PFSK-1 (cell line): ENCODE measurements around the gene CKAP2L.

Source experiments
- FOXP2 ChIP-seq: optimal IDR thresholded peaks from 2 replicates; pipeline ENCODE3; 2011; ENCODE audit warnings: borderline replicate concordance, control low read depth, inconsistent platforms; ENCODE audit not compliant: insufficient read depth; ENCODE audit errors: extremely low read length, extremely low read depth
- POLR2AphosphoS5 ChIP-seq: IDR thresholded peaks from 2 replicates; pipeline ENCODE4 v1.6.1; 2012; ENCODE audit warnings: low read depth, mild to moderate bottlenecking, control low read depth, low read length, moderate library complexity
- REST ChIP-seq, 2 experiments: IDR thresholded peaks; 2 replicates each; pipeline versions ENCODE4 v1.6.1 to v1.8.0; 2011 to 2012; ENCODE audit warnings: low read depth in 2 of 2, low read length in 2 of 2, control low read depth in 1 of 2, inconsistent platforms in 1 of 2, mild to moderate bottlenecking in 1 of 2, moderate library complexity in 1 of 2; ENCODE audit not compliant: insufficient read depth in 1 of 2
- SIN3A ChIP-seq: IDR thresholded peaks from 2 replicates; pipeline ENCODE4 v1.6.1; 2012; ENCODE audit warnings: mild to moderate bottlenecking, low read length, moderate library complexity, borderline replicate concordance; ENCODE audit not compliant: insufficient read depth
- TAF1 ChIP-seq: IDR thresholded peaks from 2 replicates; pipeline ENCODE4 v1.6.1; 2012; ENCODE audit warnings: low read length, control low read depth, borderline replicate concordance; ENCODE audit not compliant: insufficient read depth

Gene CKAP2L

DNA sequence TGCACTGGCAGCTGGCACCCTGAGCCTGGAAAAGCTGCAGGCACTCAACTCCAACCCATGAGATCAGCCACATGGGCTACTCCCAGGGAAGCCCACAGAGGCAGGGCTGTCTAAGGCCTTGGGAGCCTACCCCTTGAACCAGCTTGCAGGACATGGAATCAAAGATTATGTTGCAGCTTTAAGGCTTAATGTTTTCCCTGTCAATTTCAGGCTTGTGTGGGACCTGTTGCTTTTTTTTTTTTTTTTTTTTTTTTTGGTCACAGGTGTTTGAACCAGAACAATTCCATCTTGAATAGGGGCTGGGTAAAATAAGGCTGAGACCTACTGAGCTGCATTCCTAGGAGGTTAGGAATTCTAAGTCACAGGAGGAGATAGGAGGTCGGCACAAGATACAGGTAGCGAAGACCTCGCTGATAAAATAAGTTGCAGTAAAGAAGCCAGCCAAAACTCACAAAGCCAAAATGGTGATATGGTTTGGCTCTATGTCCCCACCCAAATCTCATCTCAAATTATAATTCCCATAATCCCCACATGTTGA, 27.4 kb upstream of the CKAP2L start:
- TF ChIP-seq REST (IDR thresholded peaks at IDR 0.05; ENCODE audit: insufficient read depth in 1 of 2, low read depth in 2 of 2, low read length in 2 of 2), result no peak

DNA sequence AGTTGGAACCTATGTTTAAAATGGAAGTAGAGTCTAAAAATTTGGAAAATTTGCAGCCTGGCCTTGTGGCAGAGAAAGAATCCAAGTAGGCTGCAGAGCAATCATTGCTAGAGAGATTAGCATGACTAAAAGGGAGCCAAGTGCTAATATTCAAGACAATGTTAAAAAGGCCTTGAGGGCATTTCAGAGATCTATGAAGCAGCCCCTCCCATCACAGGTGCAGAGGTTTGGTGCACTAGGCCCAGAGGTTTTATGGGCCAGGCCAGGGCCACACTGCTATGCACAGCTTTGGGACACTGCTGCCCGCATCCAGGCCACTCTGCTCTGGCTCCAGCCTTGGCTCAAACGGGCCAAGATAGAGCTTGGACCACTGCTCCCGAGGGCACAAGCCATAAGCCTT, 26.6 kb upstream of the CKAP2L start:
- TF ChIP-seq FOXP2 (no peak), TAF1 (no peak), SIN3A (no peak), POLR2AphosphoS5 (no peak), REST (IDR thresholded peaks at IDR 0.05; ENCODE audit: insufficient read depth in 1 of 2, low read depth in 2 of 2, low read length in 2 of 2) (no peak)

- no peak for TF ChIP-seq TAF1
- TF ChIP-seq FOXP2, result no peak
- no peak for TF ChIP-seq SIN3A
- TF ChIP-seq REST (IDR thresholded peaks at IDR 0.05; ENCODE audit: insufficient read depth in 1 of 2, low read depth in 2 of 2, low read length in 2 of 2), result no peak
- TF ChIP-seq POLR2AphosphoS5, result no peak
Observed at GRCh38 chr2:112790305-112790704, 25.9 kb upstream of the CKAP2L start.

DNA sequence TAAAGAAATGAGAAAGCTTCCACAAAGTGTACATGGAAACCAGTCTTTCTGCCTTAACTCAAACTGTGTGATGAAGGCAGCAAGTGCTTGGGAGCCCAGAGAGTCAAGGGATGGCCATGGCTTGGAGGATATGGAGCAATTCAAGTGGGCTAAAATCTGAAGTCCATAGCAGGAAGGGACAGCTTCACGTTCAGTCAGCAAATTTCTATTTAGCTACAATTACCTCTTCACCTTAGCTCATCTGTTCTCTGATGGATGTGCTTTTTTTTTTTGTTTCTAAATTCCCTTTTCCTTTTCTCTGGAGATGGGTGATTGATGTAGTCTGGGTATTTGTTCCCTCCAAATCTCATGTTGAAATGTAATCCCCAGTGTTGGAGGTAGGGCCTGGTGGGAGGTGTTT, 24.8 kb upstream of the CKAP2L start:
- TF ChIP-seq POLR2AphosphoS5, result no peak
- no peak for TF ChIP-seq REST (IDR thresholded peaks at IDR 0.05; ENCODE audit: insufficient read depth in 1 of 2, low read depth in 2 of 2, low read length in 2 of 2)
- TF ChIP-seq FOXP2, result no peak
- no peak for TF ChIP-seq TAF1
- no peak for TF ChIP-seq SIN3A

DNA sequence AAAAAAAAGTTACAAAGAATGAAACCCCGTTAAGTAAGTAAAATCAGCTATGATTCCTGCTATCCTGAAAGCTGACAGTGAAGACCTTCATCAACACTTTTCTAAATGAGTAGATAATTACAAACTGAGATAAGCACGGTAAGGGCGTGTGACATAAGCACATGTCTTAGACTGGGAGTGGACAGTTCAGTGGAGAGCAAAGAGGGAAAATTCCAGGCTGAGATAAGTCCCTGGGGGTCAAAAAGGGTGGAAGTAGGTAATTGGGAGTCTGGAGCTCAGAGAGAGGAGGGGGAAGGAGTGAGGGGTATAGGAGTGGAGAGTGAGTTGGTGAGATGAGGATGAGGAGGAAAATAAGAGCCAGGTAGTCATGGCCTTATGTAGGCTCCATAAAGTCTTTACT, 24.2 kb upstream of the CKAP2L start:
- TF ChIP-seq FOXP2 (no peak), TAF1 (no peak), POLR2AphosphoS5 (no peak), REST (IDR thresholded peaks at IDR 0.05; ENCODE audit: insufficient read depth in 1 of 2, low read depth in 2 of 2, low read length in 2 of 2) (no peak), SIN3A (no peak)
